ENCODE data around the gene P2RY6.

P2RY6 gene

GRCh38 chr11:73338279-73338678 is 66.1 kb downstream of the P2RY6 start:
- DNase-seq: no peak

GRCh38 chr11:73340164-73340563 is 68.0 kb downstream of the P2RY6 start:
- DNase-seq: no peak

- no peak for DNase-seq
Observed at GRCh38 chr11:73342633-73343032, 70.5 kb downstream of the P2RY6 start.

- DNase-seq: no peak
Observed at GRCh38 chr11:73343076-73343873, 71.1 kb downstream of the P2RY6 start.

- DNase-seq: no peak
Observed at GRCh38 chr11:73344191-73344607, 72.1 kb downstream of the P2RY6 start.

- DNase-seq: no peak
Observed at GRCh38 chr11:73345481-73346160, 73.5 kb downstream of the P2RY6 start.

- no peak for DNase-seq
Observed at GRCh38 chr11:73346186-73346935, 74.2 kb downstream of the P2RY6 start.

GRCh38 chr11:73347067-73347466 is 74.9 kb downstream of the P2RY6 start:
- no peak for DNase-seq
